GM23248 (cell line): ENCODE measurements around the gene ONECUT1. TPM values are rescaled to one million over a fixed set of nuclear protein-coding genes. Genes with fewer than 3 reads are reported as not detected.

Source experiments
- DNase-seq: peaks from one replicate; pipeline ENCODE4 v3.0.0-alpha.2; 2015
- H2AFZ ChIP-seq: fragments of 200-600 bp; sonication (generic); 2 replicates; pipeline ENCODE4 v1.6.1; 2016; ENCODE audit warnings: antibody characterized with exemption
- H3F3A ChIP-seq: fragments of 200-600 bp; sonication (generic); 2 replicates; pipeline ENCODE4 v1.6.1; 2016; ENCODE audit warnings: mild to moderate bottlenecking, antibody characterized with exemption, mixed run types; ENCODE audit not compliant: insufficient read depth
- H3K27ac ChIP-seq: fragments of 200-600 bp; sonication (generic); 2 replicates; pipeline ENCODE4 v1.5.1; 2016; ENCODE audit warnings: mild to moderate bottlenecking
- H3K27me3 ChIP-seq: fragments of 200-600 bp; sonication (generic); replicated peaks from 2 replicates; pipeline ENCODE4 v1.6.1; 2016; ENCODE audit warnings: mild to moderate bottlenecking; ENCODE audit not compliant: insufficient read depth
- H3K36me3 ChIP-seq: fragments of 200-600 bp; sonication (generic); 2 replicates; pipeline ENCODE4 v1.6.1; 2016; ENCODE audit warnings: low read depth, mild to moderate bottlenecking
- H3K4me1 ChIP-seq: fragments of 200-600 bp; sonication (generic); 2 replicates; pipeline ENCODE4 v1.6.1; 2016; ENCODE audit warnings: mild to moderate bottlenecking; ENCODE audit not compliant: insufficient read depth
- H3K4me2 ChIP-seq: fragments of 200-600 bp; sonication (generic); one replicate; pipeline ENCODE4 v1.6.1; 2016; ENCODE audit warnings: mild to moderate bottlenecking; ENCODE audit not compliant: unreplicated experiment
- H3K4me3 ChIP-seq: fragments of 200-600 bp; sonication (generic); 2 replicates; pipeline ENCODE4 v1.5.1; 2016; ENCODE audit warnings: mild to moderate bottlenecking
- H3K79me2 ChIP-seq: fragments of 200-600 bp; sonication (generic); 2 replicates; pipeline ENCODE4 v1.6.1; 2016; ENCODE audit warnings: mild to moderate bottlenecking; ENCODE audit not compliant: insufficient read depth
- H3K9ac ChIP-seq: fragments of 200-600 bp; sonication (generic); 2 replicates; pipeline ENCODE4 v1.6.1; 2016; ENCODE audit warnings: mild to moderate bottlenecking
- H3K9me2 ChIP-seq: fragments of 200-600 bp; sonication (generic); 2 replicates; pipeline ENCODE4 v1.6.1; 2016; ENCODE audit warnings: mixed run types, mild to moderate bottlenecking, moderate library complexity; ENCODE audit not compliant: insufficient read depth
- H3K9me3 ChIP-seq: fragments of 200-600 bp; sonication (generic); one replicate; pipeline ENCODE4 v1.6.1; 2017; ENCODE audit warnings: low read depth
- H4K20me1 ChIP-seq: fragments of 200-600 bp; sonication (generic); 2 replicates; pipeline ENCODE4 v1.6.0; 2016; ENCODE audit not compliant: insufficient read depth
- EZH2 ChIP-seq: fragments of 200-600 bp; sonication (generic); IDR thresholded peaks from 2 replicates; pipeline ENCODE4 v1.6.1; 2018; ENCODE audit warnings: antibody characterized with exemption, mild to moderate bottlenecking; ENCODE audit not compliant: insufficient read depth, poor library complexity, severe bottlenecking
- EZH2phosphoT487 ChIP-seq: fragments of 200-600 bp; sonication (generic); IDR thresholded peaks from 2 replicates; pipeline ENCODE4 v1.6.1; 2018; ENCODE audit warnings: antibody characterized with exemption, moderate library complexity, mild to moderate bottlenecking, low read depth; ENCODE audit not compliant: insufficient read depth
- WGBS, 2 experiments: methylation state at CpG; one replicate each; pipeline ENCODE4 v1.1.6; 2015 to 2017; ENCODE audit warnings: low lambda C conversion rate in 2 of 2, low coverage in 1 of 2; ENCODE audit errors: missing lambda C conversion rate in 2 of 2; 5-methylcytosine and 5-hydroxymethylcytosine counted together
- in situ Hi-C: fragments of 300-500 bp; cut with MboI; formaldehyde crosslinking; loops from 2 replicates; pipeline ENCODE4 v1.15.0; 2020
- polyA plus RNA-seq: library from polyadenylated mRNA; unstranded; fragments of >200 nt; fragmentation: Nextera tagmentation; extraction: Ambion mirVana; gene quantifications from 2 replicates; pipeline ENCODE4 v1.2.1, GENCODE V29; 2016
- total RNA-seq: library from RNA; depleted of rRNA; stranded (reverse); fragments of >200 nt; shearing (Covaris generic); gene quantifications from 2 replicates; pipeline ENCODE4 v1.2.3, GENCODE V29; 2014

Gene ONECUT1
- total and polyA plus RNA-seq, 2 experiments from 2014 or later = not detected

GRCh38 chr15:52730173-52730572 is 60.0 kb downstream of the ONECUT1 start:
- Histone ChIP-seq H3K4me1 (peaks cover 31% of the 10 kb centered on the region), H3F3A (peaks cover 6% of the 10 kb centered on the region; the same call in 1 of the 2 replicates), H3K9ac (no peak overlapping the region), H3K36me3 (no peaks in the 10 kb centered on the region), H3K27ac (no peak overlapping the region), H3K9me3 (no peaks in the 10 kb centered on the region), H3K4me2 (no peak overlapping the region), H4K20me1 (no peaks in the 10 kb centered on the region), H3K27me3 (no peaks in the 10 kb centered on the region), H3K79me2 (no peaks in the 10 kb centered on the region), H3K9me2 (no peaks in the 10 kb centered on the region), H2AFZ (no peak overlapping the region), H3K4me3 (no peak overlapping the region)
- TF ChIP-seq EZH2 (no peak), EZH2phosphoT487 (no peak)
- in situ Hi-C loops = loop anchor here (10.0 to 25.0 kb wide), 2 partner anchors 393 to 475 kb away; no protein-coding TSS in a partner anchor
- WGBS, 2 experiments = 60 to 66% methylated on average over 4 of the region's 4 CpGs
- DNase-seq = peak; percentile 64

- H3K9ac ChIP-seq = no peak overlapping the region
Observed at GRCh38 chr15:52728899-52729298, 61.2 kb downstream of the ONECUT1 start.

DNA sequence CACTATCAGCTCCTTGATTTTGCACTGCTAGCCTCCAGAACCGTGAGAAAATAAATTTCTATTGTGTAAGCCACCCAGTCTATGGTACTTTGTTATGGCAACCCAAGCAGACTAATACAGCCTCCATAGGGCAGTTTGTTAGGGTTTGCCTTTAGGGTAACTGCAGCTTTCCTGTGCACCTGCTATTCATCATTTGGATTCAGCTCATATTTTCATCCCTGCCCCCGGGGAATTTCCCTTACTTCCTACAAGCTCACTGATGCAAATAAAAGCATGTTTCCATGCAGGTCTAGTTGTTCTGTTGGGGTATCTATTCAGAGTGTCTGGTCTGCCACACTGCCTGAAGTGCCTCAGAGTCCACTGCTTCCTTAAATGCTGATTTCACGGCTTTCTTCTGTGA is 62.3 kb downstream of the ONECUT1 start:
- in situ Hi-C loops = loop anchor here (25.0 kb wide), 1 partner anchor 391 kb away; no protein-coding TSS in a partner anchor
- no peaks in the 10 kb centered on the region for H4K20me1 ChIP-seq
- no peak overlapping the region for H3K9ac ChIP-seq
- H3K27ac ChIP-seq = no peak overlapping the region
- H3K36me3 ChIP-seq = no peaks in the 10 kb centered on the region
- no peak overlapping the region for H3K4me2 ChIP-seq
- H3K4me3 ChIP-seq = no peak overlapping the region
- TF ChIP-seq EZH2 (no peak), EZH2phosphoT487 (no peak)
- H3K4me1 ChIP-seq = peaks cover 22% of the 10 kb centered on the region
- H3K9me2 ChIP-seq = no peaks in the 10 kb centered on the region
- DNase-seq = no peak
- no peak overlapping the region for H2AFZ ChIP-seq
- H3K9me3 ChIP-seq = no peaks in the 10 kb centered on the region
- no peaks in the 10 kb centered on the region for H3K27me3 ChIP-seq
- peaks cover 6% of the 10 kb centered on the region; the same call in 1 of the 2 replicates for H3F3A ChIP-seq
- 89 to 92% methylated on average over 3 of the region's 3 CpGs for WGBS, 2 experiments
- no peaks in the 10 kb centered on the region for H3K79me2 ChIP-seq

More at GRCh38 chr15:52728899-52729298, 61.2 kb downstream of the ONECUT1 start:
- DNase-seq = peak; percentile 80
- H4K20me1 ChIP-seq = no peaks in the 10 kb centered on the region
- H3K4me3 ChIP-seq = no peak overlapping the region
- H3K27ac ChIP-seq = peak overlapping the region; percentile 15; the same call in 1 of the 2 replicates
- no peaks in the 10 kb centered on the region for H3K36me3 ChIP-seq
- H3K9me3 ChIP-seq = no peaks in the 10 kb centered on the region
- H3K4me2 ChIP-seq = peak overlapping the region; percentile 62
- in situ Hi-C loops = loop anchor here (25.0 kb wide), 1 partner anchor 392 kb away; no protein-coding TSS in a partner anchor
- peaks cover 26% of the 10 kb centered on the region for H3K4me1 ChIP-seq
- TF ChIP-seq EZH2phosphoT487 (no peak), EZH2 (no peak)
- H3K27me3 ChIP-seq = no peaks in the 10 kb centered on the region
- no peak overlapping the region for H2AFZ ChIP-seq
- H3K79me2 ChIP-seq = no peaks in the 10 kb centered on the region
- H3K9me2 ChIP-seq = no peaks in the 10 kb centered on the region
- H3F3A ChIP-seq = peaks cover 6% of the 10 kb centered on the region; the same call in 1 of the 2 replicates
- 1 to 2% methylated on average over 2 of the region's 2 CpGs for WGBS, 2 experiments

- Histone ChIP-seq H4K20me1 (no peaks in the 10 kb centered on the region), H2AFZ (no peak overlapping the region), H3F3A (peaks cover 6% of the 10 kb centered on the region; the same call in 1 of the 2 replicates), H3K27ac (no peak overlapping the region), H3K79me2 (no peaks in the 10 kb centered on the region), H3K9me2 (no peaks in the 10 kb centered on the region), H3K9ac (no peak overlapping the region), H3K4me3 (no peak overlapping the region), H3K4me1 (peaks cover 22% of the 10 kb centered on the region), H3K9me3 (no peaks in the 10 kb centered on the region), H3K36me3 (no peaks in the 10 kb centered on the region), H3K27me3 (no peaks in the 10 kb centered on the region), H3K4me2 (no peak overlapping the region)
- in situ Hi-C loops = loop anchor here (25.0 kb wide), 1 partner anchor 389 kb away; no protein-coding TSS in a partner anchor
- DNase-seq = no peak
- no peak for TF ChIP-seq EZH2phosphoT487
- TF ChIP-seq EZH2 = no peak
- 77 to 86% methylated on average over 2 of the region's 2 CpGs for WGBS, 2 experiments
Observed at GRCh38 chr15:52726195-52726594, 63.9 kb downstream of the ONECUT1 start.
